HTERT RPE-1 (cell line): ENCODE results near the gene ZBTB21.
"Not testable (repeated sequence)": the region's sequence is repeated elsewhere in the genome, so short reads cannot be mapped to it uniquely, and the experiment has no call there.

Experiments used
- in situ Hi-C: fragments of 300-500 bp; cut with MboI; formaldehyde crosslinking; loops from 4 replicates; pipeline ENCODE4 v1.14.3; 2020; ENCODE audit warnings: low sequenced_read_pairs

ZBTB21 gene

DNA sequence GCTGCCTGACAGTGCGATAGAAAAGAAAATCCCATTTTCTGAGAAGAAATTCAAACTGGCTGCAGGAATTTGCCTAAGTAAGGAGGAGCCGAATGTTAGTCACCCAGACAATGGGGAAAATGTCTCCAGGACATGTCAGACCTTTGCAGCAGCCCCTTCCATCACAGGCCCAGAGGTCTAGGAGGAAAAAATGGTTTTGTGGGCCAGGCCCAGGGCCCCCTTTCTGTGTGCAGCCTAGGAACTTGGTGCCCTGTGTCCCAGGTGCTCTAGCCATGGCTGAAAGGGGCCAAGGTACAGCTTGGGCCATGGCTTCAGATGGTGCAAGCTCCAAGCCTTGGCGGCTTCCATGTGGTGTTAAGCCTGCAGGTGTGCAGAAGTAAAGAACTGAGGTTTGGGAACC, 14.6 kb downstream of the ZBTB21 start:
- in situ Hi-C loops: no loop called here

DNA sequence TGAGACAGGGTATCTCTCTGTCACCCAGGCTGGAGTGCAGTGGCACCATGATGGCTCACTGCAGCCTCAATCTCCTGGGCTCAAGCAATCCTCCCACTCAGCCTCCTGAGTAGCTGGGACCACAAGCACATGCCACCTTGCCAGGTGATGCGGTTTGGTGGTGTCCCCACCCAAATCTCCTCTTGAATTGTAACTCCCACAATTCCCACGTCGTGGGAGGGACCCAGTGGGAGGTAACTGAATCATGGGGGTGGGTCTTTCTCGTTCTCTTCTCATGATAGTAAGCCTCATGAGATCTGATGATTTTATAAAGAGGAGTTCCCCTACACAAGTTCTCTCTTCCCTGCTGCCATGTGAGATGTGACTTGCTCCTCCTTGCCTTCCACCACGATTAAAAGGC, 15.5 kb downstream of the ZBTB21 start:
- in situ Hi-C loops: not testable (repeated sequence)

DNA sequence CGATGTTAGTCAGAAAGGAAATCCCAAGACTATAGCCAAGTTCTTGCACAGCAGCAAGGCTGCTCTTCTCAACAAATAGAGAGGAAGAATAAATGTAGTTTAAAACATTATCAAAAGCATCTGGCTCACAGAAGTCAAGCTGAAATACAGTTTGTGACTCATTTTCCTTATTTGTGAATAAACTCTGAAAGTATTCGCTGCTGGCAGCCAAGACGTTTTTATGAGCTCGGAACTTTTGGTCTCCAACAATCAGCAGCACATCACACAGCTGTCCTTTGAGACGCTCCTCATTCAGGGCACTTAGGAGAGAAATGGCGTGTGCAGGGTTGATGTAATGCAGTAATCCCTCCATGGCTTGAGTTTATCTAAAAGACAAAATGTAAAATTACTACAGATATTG, 16.4 kb downstream of the ZBTB21 start:
- in situ Hi-C loops: no loop called here

DNA sequence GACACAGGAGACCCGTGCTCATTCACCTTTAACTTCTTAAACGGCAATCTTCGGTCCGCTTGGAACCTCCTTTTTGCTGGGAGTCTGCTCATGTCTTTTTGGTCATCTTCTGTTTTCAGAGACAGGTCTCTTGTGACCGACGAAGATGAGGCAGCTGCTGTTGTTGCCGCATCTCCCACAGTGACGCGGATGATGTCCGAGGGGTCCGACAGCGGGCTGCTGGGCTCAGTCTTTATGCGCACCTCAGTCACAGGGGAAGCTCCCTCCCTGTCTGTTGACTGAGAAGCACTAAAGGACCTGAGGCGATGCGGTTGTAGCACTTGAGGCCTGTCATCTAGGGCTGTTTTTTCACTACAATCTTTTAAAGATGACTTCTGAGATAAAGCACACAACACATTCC, 17.6 kb downstream of the ZBTB21 start:
- in situ Hi-C loops: no loop called here

DNA sequence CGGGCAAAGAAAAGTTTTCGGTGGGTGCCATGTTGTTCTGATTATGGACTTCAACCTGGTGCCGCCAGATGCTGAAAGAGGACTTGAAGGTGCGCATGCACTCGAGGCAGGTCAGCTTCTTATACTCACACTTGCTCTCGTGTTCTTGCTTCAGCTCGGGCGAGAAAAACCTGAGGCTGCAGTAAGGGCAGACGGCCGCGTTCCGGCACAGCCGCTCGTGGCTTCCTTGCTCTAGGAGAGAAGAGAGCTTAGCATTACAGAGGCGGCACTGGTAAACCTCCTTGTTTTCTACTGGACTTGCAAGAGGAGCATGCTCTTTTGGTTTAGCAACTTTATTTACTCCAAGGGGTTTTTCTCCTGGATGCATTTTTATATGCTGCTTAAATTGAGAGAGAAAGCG, 18.5 kb downstream of the ZBTB21 start:
- in situ Hi-C loops: no loop called here

DNA sequence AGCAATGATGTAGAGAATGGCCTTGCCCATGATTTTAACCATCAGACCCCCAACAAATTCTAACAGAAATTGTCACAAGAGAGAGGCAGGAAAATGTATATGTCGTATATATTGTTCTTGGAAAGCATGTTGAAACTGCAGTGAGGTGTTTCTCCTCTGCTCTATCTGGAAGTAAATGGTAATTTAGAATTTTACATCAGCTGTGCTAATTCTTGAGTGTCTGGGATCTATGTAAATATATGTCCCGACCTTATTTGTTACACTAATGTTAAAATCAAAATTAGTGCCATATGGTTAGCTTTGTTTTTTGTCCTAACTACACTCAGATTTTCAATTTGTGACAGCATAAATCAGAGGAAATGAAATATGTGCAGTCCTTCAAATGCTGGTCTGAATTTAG, 20.5 kb downstream of the ZBTB21 start:
- in situ Hi-C loops: no loop called here

DNA sequence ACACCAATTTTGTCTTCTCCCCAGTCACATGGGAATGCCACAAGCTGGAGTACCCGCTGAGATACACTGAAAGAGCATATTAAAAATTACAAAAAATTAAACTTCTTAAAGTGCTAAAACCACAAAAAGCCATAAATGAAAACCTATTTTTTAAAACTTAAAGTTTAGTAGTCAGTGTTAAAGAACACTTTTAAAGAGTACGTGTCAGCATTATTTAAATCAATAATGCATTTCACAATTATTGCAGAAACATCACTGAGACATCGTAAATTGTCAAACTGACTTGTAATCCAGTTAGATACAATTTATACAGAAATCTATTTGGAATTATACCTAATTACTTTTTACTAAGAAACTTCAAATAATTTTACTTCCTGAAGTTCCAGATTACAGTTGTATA, 22.9 kb downstream of the ZBTB21 start:
- in situ Hi-C loops: no loop called here

DNA sequence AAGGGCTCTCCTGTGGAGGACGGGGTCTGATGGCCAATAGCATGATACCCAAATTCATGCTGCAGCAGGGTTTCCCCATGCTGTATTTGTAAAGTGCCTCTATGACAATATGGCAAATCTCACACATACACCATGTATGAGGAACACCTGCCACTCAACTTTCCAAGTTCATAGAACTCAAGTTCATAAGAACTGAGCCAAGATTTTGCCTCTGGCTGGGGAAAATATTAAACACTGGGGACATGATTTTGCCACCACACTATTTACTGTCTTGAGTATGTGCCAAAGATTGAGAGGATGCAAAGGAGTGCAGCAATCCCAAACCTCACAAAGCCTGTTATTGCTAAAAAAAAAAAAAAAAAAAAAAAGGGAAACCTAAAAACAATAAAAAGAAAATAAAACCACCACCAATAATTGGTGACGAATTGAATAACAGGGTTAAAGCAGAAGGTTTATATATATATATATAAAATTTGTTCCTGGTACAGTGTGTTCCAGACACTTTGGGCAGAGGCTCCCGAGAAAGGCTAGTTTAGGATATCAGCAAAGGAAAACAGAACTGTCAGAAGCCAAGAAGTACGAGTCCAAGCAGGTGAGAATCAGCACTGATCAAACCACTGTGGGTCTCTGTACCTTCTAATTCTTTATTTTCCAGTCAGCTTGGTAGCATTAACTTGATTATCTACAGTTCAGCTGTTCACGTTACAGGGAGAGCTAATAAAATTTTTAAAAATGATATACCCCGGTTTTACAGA, 24.3 kb downstream of the ZBTB21 start:
- in situ Hi-C loops: no loop called here

DNA sequence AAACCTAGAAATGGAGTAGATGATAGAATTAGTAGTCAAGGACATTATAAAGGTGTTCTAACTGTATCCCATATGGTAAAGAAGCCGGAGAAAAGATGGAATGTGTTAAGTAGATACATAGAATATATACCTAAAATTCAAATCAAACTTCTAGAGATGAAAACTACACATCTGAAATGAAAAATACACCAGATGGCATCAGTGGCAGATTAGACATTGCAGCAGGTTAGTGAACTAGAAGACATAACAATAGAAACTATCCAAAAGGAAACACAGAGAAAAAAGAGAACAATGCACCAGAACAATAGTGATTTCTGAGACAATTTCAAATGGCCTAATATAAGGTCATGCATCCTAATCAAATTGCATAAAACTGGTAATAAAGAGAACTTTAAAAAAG, 26.9 kb downstream of the ZBTB21 start:
- in situ Hi-C loops: no loop called here

DNA sequence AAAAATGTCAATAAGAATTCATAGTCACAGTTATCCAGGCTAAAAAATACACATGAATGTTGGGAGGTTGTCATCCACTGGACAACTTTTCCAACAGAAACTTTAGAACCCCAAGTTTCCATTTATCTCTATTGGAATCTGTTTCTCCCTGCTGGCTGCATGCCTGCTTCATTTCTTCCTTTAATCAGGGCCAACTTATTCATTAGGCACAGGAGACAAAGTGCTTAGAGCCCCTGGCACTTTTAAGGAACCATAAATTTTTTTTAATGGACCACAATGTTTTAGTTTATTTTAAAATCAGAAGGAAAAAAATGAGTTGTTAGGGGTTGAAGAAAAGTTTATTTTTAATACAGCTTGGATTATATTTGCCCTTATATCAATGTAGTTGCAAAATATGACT, 29.6 kb downstream of the ZBTB21 start:
- in situ Hi-C loops: no loop called here

DNA sequence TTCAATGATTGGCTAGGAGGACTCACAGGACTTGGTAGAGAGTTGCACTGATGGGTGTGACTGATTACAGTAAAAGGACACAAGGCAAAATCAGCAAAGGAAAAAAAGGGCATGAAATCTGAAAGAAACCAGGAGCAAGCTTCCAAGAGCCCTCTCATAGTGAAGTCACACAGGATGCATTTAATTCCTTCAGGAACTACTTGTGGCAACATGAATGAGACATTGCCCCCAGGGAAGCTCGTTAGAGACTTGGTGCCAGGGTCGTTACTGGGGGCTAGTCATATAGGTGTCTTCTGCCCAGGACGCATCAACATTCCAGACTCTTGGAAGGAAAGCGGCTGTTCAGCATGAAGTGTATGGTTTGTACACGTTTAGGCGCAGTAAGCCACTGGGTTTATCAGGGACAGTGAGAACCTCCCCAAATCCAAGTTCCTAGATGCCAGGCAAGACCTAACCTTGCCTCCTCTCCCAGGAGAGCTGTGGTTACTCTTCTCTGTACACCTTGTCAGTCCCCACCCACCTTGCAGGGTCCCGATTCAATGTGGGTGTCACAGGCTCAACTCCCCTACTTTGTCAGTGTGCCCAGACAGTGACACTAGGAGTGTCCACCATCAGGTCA, 30.3 kb downstream of the ZBTB21 start:
- in situ Hi-C loops: no loop called here

DNA sequence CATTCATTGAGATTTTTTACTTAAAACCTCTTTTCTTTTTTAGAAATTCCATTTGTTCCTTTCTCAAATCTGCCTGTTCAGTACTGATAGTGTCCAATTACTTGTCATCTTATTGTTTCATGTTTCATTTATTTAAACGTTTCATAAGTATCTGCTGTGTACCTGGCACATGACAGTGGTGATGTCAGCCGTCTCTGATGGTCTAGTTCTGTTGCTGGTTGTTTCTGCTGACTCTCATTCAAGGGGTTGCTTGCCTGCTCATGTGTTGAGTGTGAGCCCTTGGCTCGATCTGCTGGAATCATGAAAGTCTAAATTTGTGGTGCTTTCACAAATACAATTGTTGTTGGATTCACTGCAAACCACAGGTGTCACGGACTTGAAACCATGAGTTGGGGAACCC, 30.8 kb downstream of the ZBTB21 start:
- in situ Hi-C loops: no loop called here

DNA sequence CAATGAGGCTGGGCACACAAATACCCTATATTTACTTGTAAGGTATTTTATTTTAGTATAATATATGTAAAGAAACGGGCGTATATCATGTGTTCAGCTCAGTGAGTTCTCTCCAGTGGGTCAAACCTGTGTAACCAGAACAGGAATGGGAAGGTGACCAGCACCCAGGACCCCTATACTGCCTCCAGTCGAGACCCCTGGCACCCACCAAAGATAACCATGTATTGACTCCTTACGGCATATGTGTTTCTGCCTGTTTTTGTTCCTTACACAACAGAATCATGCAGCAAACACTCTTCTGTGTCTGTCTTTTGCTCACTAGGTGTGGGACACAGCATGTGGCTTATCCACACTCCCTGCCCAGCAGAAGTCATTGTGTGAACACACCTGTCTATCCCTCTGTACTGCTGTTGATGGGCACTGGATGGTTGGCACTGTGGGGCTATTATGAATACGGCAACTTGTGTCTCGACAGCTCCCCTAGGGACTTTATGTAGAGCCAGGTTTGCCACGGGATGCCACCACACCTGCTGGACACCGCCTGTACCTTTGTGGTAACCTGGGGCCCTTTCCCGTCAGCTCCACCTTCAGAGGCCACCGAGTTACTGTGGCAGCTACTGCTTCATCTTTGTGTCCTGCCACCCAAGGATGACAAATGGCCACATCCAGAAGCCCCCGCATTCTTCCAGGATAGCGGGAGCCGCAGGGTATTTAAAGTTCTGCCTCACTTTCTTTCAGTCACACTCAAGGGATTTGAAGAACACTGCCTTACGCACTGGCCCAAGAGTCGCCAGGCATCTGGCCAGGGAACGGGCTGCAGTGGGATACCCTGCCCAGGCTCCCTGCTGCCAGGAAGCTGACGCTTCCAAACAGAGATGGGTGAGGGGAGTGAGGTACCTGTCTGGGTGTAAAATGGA, 32.9 kb downstream of the ZBTB21 start:
- in situ Hi-C loops: no loop called here

DNA sequence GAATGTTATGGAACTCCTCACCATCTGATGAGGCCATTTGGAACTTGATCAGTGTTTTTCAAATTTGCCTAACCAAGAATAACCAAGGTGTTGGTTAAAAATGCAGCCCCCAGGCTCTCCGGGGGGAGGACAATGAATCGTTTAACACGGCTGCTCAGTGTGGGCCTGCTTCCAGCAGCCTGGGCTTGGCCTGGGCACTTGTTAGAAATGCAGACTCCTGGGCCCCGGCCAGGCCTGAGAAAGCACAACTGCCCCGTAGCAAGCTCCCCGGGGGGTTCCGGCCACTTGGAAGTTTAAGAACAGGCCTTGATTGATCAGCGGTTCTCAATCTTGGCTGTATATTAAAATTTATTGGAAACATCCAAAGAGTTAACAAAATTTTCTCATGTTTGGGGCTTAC, 33.5 kb downstream of the ZBTB21 start:
- in situ Hi-C loops: no loop called here

DNA sequence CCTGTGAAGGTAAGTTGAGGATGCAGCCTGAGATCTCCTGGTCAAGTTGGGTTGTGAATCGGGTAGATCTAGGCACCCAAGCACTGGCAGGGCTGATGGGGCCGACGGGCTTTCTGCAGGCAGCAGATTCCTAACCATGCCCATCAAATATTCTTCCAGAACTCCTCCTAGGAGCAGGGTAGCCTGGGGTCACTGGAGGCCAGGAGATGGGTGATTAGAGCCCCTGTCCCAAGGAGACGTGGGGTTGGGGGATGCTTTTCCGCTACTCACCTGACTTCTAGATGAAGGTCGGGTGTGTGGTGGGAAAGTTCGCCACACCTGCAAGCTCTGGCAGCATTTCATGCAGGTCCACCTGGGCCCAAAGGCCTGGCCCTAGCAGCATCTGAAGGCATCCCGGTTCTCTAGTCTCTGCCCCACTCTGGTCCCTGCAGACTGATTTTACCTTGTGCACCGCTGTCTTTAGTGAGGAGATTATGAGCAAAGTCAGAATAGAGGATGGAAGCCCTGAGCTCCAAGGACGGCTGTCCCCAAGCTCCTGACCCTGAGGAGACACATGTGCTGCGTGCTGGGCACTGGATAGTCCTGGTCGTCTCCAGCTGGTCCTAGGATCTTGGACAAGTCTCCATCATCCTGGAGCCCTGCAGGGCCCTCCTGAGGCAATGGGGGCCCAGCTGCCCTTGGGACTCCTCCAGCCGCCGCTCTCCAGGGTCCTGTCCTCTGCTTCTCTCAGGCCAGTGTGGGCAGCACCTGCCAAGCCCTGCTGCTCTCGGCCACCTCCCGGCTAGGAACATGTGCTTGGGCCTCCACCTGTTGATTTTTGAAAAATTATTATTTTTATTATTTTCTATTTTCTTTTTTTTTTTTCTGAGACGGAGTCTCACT, 34.5 kb downstream of the ZBTB21 start:
- in situ Hi-C loops: no loop called here

DNA sequence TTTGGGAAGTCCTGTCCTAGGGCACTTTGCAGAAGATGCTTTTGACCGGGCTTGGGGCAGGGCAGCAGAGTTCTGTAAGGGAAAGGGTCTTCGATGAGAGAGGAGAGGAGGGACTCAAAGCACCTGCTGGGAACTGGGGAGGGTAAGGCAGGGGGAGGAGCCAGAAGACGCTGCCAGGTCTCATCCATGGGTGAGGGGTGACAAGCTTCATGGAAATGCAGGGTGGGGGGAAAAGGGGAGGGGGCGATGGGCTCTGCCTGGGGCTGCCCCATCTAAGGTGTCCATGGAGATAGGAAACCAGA, 35.5 kb downstream of the ZBTB21 start:
- in situ Hi-C loops: no loop called here

DNA sequence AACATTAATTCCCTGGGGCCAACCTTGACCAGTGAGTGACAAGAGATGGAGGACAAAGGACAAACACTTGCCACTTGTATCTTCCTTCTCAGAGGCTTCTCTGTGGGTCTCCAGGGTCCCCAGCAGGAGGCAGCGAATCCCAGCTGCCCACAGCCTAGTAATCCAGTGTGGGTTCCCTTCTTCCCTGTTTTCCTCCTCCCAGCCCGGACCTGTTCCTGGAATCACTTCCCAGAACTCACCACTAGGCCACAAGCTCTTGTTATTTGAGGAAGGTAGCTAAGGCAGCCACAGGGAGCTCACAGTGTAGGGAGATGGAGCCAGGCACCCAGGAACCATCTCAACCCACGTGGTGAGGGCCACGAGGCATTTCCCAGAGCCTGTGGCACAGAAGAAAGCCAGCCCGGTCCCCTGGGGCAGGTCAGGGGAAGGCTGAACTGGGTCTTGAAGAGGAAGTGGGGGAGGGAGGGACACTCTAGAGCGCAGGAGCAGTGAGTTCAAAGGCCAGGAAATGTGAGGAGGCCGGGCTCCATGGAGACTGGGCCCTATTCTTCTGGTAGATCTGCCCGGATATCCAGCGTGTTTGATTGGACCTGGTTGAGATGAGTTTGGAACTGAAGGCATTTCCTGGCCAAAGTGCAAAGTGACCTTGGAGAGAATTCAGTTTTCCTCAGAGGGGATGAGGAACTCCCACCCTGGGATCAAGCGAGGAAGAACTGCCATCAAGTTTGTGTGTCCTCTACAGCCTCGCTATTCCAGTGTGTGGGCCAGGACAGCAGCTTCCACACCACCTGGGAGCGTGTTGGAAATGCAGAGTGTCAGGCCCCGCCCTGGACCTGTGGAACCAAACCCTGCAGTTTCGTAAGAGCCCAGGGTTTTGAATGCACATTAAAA, 36.1 kb downstream of the ZBTB21 start:
- in situ Hi-C loops: no loop called here

DNA sequence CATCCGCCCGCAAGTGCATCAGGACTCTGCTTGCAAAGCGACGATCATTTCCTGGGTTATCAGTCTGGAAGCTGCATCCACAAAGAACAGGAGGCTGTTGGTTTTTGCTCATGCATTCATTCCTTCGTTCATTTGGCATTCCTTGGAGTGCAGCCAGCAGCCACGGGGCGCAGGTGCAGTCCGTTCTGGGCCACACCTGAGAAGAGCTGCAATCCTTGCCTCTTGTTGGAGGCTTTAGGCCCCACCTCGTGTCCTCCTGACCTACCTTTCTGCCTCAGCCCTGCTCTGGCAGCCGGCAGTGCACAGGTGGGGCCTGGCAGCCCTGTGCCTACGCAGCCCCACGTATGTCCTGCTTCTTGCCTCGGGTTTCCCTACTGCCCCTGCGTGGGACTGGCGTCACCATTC, 36.7 kb downstream of the ZBTB21 start:
- in situ Hi-C loops: no loop called here

DNA sequence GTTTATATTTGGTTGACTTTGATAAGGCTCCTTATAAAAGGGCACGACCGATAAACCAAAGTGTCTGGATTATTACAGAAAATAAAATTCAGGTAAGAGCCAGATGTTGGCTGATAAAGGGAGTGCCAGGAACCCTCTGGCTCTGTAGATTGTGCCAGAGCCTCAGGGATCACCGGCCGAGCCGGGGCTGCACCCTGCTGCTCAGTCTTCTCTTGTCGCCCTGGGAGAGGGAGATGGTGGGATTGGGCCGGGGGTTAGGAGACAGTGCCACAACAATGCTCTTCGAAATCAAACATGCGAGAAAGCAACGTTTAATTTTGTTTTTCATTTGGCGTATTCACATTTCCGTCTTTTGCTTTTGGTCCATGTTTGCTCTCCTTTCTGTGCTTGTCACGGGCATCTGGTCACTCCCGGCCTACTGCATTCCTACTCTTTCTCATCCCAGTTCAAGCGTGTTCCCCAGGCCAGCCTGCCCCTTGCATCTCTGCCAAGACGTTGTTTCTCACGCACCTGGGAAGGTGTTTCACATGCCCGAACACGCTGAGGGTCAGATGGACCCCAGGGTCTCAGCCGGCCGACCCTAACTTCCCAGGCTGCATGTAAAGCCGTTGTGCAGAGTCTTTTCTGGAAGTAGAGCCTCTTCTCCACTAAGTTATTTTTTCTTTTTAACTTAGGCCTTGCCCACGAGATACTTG, 37.5 kb downstream of the ZBTB21 start:
- in situ Hi-C loops: no loop called here
